HG03521 (cell line): ENCODE measurements around the gene CCNJL.
"Not testable (repeated sequence)": the region's sequence is repeated elsewhere in the genome, so short reads cannot be mapped to it uniquely, and the experiment has no call there.

Source experiments
- ATAC-seq: cut with Tn5 transposase; IDR thresholded peaks from one replicate; pipeline ENCODE4 v1.9.1; 2021; ENCODE audit warnings: mild to moderate bottlenecking, moderate library complexity; ENCODE audit not compliant: unreplicated experiment

Gene CCNJL

GRCh38 chr5:160266044-160266443 is 46.3 kb downstream of the CCNJL start:
- ATAC-seq = no peak

- ATAC-seq = no peak
These were observed 49.0 kb downstream of the CCNJL start for GRCh38 chr5:160263326-160263855.

GRCh38 chr5:160262151-160263074 is 50.0 kb downstream of the CCNJL start:
- ATAC-seq = no peak

GRCh38 chr5:160260881-160261815 is 51.2 kb downstream of the CCNJL start:
- no peak for ATAC-seq

- no peak for ATAC-seq
These were observed 52.2 kb downstream of the CCNJL start for GRCh38 chr5:160260006-160260775.

GRCh38 chr5:160259341-160259740 is 53.0 kb downstream of the CCNJL start:
- ATAC-seq = no peak

GRCh38 chr5:160254706-160255105 is 57.7 kb downstream of the CCNJL start:
- ATAC-seq = no peak

GRCh38 chr5:160253441-160253840 is 58.9 kb downstream of the CCNJL start:
- ATAC-seq = no peak

GRCh38 chr5:160252916-160253315 is 59.4 kb downstream of the CCNJL start:
- no peak for ATAC-seq

- ATAC-seq = no peak
These were observed 60.8 kb downstream of the CCNJL start for GRCh38 chr5:160251406-160252155.

GRCh38 chr5:160250826-160251225 is 61.5 kb downstream of the CCNJL start:
- ATAC-seq = no peak

- ATAC-seq = no peak
These were observed 62.1 kb downstream of the CCNJL start for GRCh38 chr5:160250226-160250625.

- not testable (repeated sequence) for ATAC-seq
These were observed 62.8 kb downstream of the CCNJL start for GRCh38 chr5:160249570-160249969.

- no peak for ATAC-seq
These were observed 66.8 kb downstream of the CCNJL start for GRCh38 chr5:160245506-160246086.

GRCh38 chr5:160242145-160242544 is 70.2 kb downstream of the CCNJL start:
- ATAC-seq = no peak

GRCh38 chr5:160240350-160240749 is 72.0 kb downstream of the CCNJL start:
- ATAC-seq = no peak

GRCh38 chr5:160237571-160238093 is 74.7 kb downstream of the CCNJL start:
- no peak for ATAC-seq

GRCh38 chr5:160235731-160236130 is 76.6 kb downstream of the CCNJL start:
- no peak for ATAC-seq

GRCh38 chr5:160233215-160233614 is 79.1 kb downstream of the CCNJL start:
- no peak for ATAC-seq
